CD4-positive, alpha-beta T cell (primary cell): ENCODE data around the gene GLB1L2. TPM values are rescaled to one million over a fixed set of nuclear protein-coding genes. Genes with fewer than 3 reads are reported as not detected.

ENCODE experiments used
- ATAC-seq: fragments of 200-7000 bp; cut with Tn5 transposase; one replicate; pipeline ENCODE4 v1.10.0; 2022; ENCODE audit warnings: mild to moderate bottlenecking; ENCODE audit not compliant: poor library complexity
- CTCF ChIA-PET: fragments of 350-600 bp; sonication (Branson Sonifier 250); formaldehyde crosslinking; loops from one replicate; lab custom pipeline; 2021; ENCODE audit warnings: antibody characterized with exemption, inconsistent platforms; lab: Charles Lee
- POLR2A ChIA-PET: fragments of 350-600 bp; sonication (Branson Sonifier 250); formaldehyde crosslinking; loops from one replicate; lab custom pipeline; 2021; ENCODE audit warnings: antibody characterized with exemption, inconsistent platforms; lab: Charles Lee
- DNase-seq, 14 experiments: peaks; one replicate each; pipeline ENCODE4 v3.0.0-alpha.2; 2013 to 2020; ENCODE audit warnings: mixed read lengths in 2 of 14
- H3K27ac ChIP-seq, 2 donors: one replicate each; pipeline versions ENCODE4 v1.5.1 to v1.7.0; 2013; ENCODE audit warnings: low read length in 2 of 2, low read depth in 1 of 2, mild to moderate bottlenecking in 1 of 2
- H3K27me3 ChIP-seq, 2 experiments: 1 replicate in 1 of 2; 2 replicates in 1 of 2; pipeline versions ENCODE4 v1.6.1 to v1.7.0; 2013; ENCODE audit warnings: low read length in 2 of 2, control low read depth in 1 of 2, mild to moderate bottlenecking in 1 of 2, moderate library complexity in 1 of 2; ENCODE audit not compliant: insufficient read depth in 2 of 2, control insufficient read depth in 1 of 2
- H3K36me3 ChIP-seq: one replicate; pipeline ENCODE4 v1.6.1; 2013; ENCODE audit warnings: low read length, control low read depth; ENCODE audit not compliant: insufficient read depth
- H3K4me1 ChIP-seq: one replicate; pipeline ENCODE4 v1.6.1; 2013; ENCODE audit warnings: low read length, control low read depth; ENCODE audit not compliant: insufficient read depth
- H3K4me3 ChIP-seq: one replicate; pipeline ENCODE4 v1.5.1; 2013; ENCODE audit warnings: mild to moderate bottlenecking, low read length, moderate library complexity
- H3K9me3 ChIP-seq, 2 experiments: 1 replicate in 1 of 2; 2 replicates in 1 of 2; pipeline versions ENCODE4 v1.6.1 to v1.7.0; 2013; ENCODE audit warnings: low read length in 2 of 2, mild to moderate bottlenecking in 2 of 2, control low read depth in 1 of 2, moderate library complexity in 1 of 2; ENCODE audit not compliant: control insufficient read depth in 1 of 2, insufficient read depth in 1 of 2
- H3K27ac Mint-ChIP-seq: one replicate; pipeline ENCODE4 v1.8.0; 2020; ENCODE audit warnings: mixed read lengths
- H3K27me3 Mint-ChIP-seq: one replicate; pipeline ENCODE4 v1.8.0; 2021; ENCODE audit warnings: mixed read lengths
- H3K36me3 Mint-ChIP-seq: one replicate; pipeline ENCODE4 v1.8.0; 2021; ENCODE audit warnings: low read depth, mixed read lengths
- H3K4me1 Mint-ChIP-seq: one replicate; pipeline ENCODE4 v1.8.0; 2021; ENCODE audit warnings: low read depth, mixed read lengths
- H3K4me3 Mint-ChIP-seq: one replicate; pipeline ENCODE4 v1.8.0; 2020; ENCODE audit warnings: mild to moderate bottlenecking, mixed read lengths
- H3K9me3 Mint-ChIP-seq: one replicate; pipeline ENCODE4 v1.8.0; 2020; ENCODE audit warnings: mixed read lengths
- intact Hi-C, 2 experiments: fragments of 100-400 bp; cut with DNase I in 1 of 2; cut with micrococcal nuclease in 1 of 2; formaldehyde crosslinking; loops; one replicate each; pipeline versions ENCODE4 v1.15.1 to v1.9.0; 2023 to 2025; cut with DNase I, micrococcal nuclease
- total RNA-seq, 174 experiments: library from RNA in 2 of 174; stranded (reverse) in 2 of 174; gene quantifications; one replicate each; pipeline ENCODE4 v1.2.3 and lab custom pipeline; 2021 to 2026
- TF ChIP-seq, protein P1 (sequence below): fragments of 200-600 bp; IDR thresholded peaks from one replicate; pipeline ENCODE4 v1.8.0; 2022; ENCODE audit warnings: antibody characterized with exemption, mild to moderate bottlenecking

The GLB1L2 gene
- total RNA-seq, 2 experiments from 2014 or later = 0.59 to 0.63 TPM

GRCh38 chr11:134312807-134313206 is 19.0 kb upstream of the GLB1L2 start:
- peaks cover 4% of the 10 kb centered on the region for H3K27me3 Mint-ChIP-seq
- no peaks in the 10 kb centered on the region for H3K4me1 Mint-ChIP-seq
- Histone ChIP-seq H3K27ac (no peak overlapping the region), H3K27me3 (no peaks in the 10 kb centered on the region), H3K9me3 (peaks cover 3 to 14% of the 10 kb centered on the region in 2 experiments), H3K36me3 (no peaks in the 10 kb centered on the region), H3K4me1 (no peaks in the 10 kb centered on the region), H3K4me3 (no peak overlapping the region)
- ATAC-seq (no peak), DNase-seq (no peak)
- peaks cover 6% of the 10 kb centered on the region for H3K36me3 Mint-ChIP-seq
- H3K27ac Mint-ChIP-seq = no peak overlapping the region
- ChIA-PET POLR2A (no interaction called here), CTCF (no interaction called here)
- TF ChIP-seq, protein P1, sequence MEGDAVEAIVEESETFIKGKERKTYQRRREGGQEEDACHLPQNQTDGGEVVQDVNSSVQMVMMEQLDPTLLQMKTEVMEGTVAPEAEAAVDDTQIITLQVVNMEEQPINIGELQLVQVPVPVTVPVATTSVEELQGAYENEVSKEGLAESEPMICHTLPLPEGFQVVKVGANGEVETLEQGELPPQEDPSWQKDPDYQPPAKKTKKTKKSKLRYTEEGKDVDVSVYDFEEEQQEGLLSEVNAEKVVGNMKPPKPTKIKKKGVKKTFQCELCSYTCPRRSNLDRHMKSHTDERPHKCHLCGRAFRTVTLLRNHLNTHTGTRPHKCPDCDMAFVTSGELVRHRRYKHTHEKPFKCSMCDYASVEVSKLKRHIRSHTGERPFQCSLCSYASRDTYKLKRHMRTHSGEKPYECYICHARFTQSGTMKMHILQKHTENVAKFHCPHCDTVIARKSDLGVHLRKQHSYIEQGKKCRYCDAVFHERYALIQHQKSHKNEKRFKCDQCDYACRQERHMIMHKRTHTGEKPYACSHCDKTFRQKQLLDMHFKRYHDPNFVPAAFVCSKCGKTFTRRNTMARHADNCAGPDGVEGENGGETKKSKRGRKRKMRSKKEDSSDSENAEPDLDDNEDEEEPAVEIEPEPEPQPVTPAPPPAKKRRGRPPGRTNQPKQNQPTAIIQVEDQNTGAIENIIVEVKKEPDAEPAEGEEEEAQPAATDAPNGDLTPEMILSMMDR = no peak
- no peak overlapping the region for H3K4me3 Mint-ChIP-seq
- H3K9me3 Mint-ChIP-seq = peaks cover 4% of the 10 kb centered on the region
- intact Hi-C loops = no loop called here

- H3K27me3 ChIP-seq = no peaks in the 10 kb centered on the region
- Mint-ChIP-seq H3K4me1 (no peaks in the 10 kb centered on the region), H3K4me3 (no peak overlapping the region), H3K36me3 (peaks cover 10% of the 10 kb centered on the region), H3K27me3 (peaks cover 4% of the 10 kb centered on the region), H3K9me3 (peaks cover 7% of the 10 kb centered on the region), H3K27ac (no peak overlapping the region)
- intact Hi-C loops = no loop called here
- peaks cover 3 to 19% of the 10 kb centered on the region in 2 experiments for H3K9me3 ChIP-seq
- H3K27ac ChIP-seq = no peak overlapping the region
- H3K36me3 ChIP-seq = no peaks in the 10 kb centered on the region
- TF ChIP-seq, protein P1 = no peak
- DNase-seq (no peak), ATAC-seq (no peak)
- CTCF ChIA-PET = no interaction called here
- H3K4me3 ChIP-seq = no peak overlapping the region
- H3K4me1 ChIP-seq = no peaks in the 10 kb centered on the region
- POLR2A ChIA-PET = no interaction called here
Observed at GRCh38 chr11:134313379-134313778, 18.4 kb upstream of the GLB1L2 start.

DNA sequence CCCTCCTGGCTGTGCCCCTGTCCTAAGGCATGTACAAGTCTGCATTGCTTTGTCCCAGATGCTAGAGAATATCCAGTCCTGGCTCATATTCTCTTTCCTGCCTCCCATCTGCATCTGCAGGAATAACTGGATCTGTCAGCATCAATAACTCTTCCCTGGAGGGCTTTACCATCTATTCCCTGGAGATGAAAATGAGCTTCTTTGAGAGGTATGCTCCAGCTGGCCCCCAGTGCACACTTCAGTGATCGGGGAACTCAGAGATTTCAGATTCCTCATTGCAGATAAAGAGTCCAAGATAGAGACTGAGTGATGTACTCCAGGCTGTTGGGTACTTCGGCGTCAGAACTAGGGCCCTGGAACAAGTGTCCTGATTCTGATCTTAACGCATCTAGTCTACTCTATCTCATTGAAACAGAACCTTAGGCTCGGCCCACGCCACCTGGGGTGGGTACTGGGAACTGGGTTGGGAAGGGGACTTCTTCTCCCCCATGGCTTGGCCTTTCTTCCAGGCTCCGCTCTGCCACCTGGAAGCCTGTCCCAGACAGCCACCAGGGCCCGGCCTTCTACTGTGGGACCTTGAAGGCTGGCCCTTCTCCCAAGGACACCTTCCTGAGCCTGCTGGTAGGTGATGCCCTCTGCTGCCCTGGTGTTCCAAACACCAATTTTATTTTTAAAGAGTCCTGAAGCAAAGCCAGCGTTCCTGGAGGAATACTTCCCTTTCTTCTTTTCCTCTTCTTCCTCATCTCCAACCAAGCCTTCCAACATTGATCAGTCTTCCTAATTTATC is 17.8 kb upstream of the GLB1L2 start:
- POLR2A ChIA-PET = no interaction called here
- no peak for DNase-seq
- no peak overlapping the region for H3K27ac Mint-ChIP-seq

More for the DNA sequence above, 17.8 kb upstream of the GLB1L2 start:
- H3K4me3 Mint-ChIP-seq = no peak overlapping the region
- Histone ChIP-seq H3K4me1 (no peaks in the 10 kb centered on the region), H3K4me3 (no peak overlapping the region), H3K27me3 (no peaks in the 10 kb centered on the region), H3K9me3 (peaks cover 7 to 22% of the 10 kb centered on the region in 2 experiments), H3K27ac (no peak overlapping the region), H3K36me3 (no peaks in the 10 kb centered on the region)
- no peaks in the 10 kb centered on the region for H3K4me1 Mint-ChIP-seq
- TF ChIP-seq, protein P1 = no peak
- ATAC-seq = no peak
- intact Hi-C loops = no loop called here
- peaks cover 7% of the 10 kb centered on the region for H3K9me3 Mint-ChIP-seq
- peaks cover 4% of the 10 kb centered on the region for H3K27me3 Mint-ChIP-seq
- CTCF ChIA-PET = no interaction called here
- peaks cover 10% of the 10 kb centered on the region for H3K36me3 Mint-ChIP-seq
